Kidney (tissue), 14 donors: Measurements from ENCODE around the gene F2RL2. TPM values are rescaled to one million over a fixed set of nuclear protein-coding genes. Genes with fewer than 3 reads are reported as not detected.
A peak's percentile ranks its signal among the peaks of the same experiment; 100 is the strongest.

Experiments used
- DNase-seq, 5 donors: peaks; one replicate each; pipeline ENCODE4 v3.0.0-alpha.2; 2013 to 2020
- FAIRE-seq: peaks from 2 replicates; lab custom pipeline; 2012; peaks lifted over from hg19 to GRCh38; lab: Jason Lieb, UNC
- H3K27ac ChIP-seq, 2 donors: one replicate each; pipeline ENCODE4 v1.7.0; 2013; ENCODE audit warnings: low read depth in 2 of 2, low read length in 2 of 2, inconsistent platforms in 1 of 2
- H3K27me3 ChIP-seq: one replicate; pipeline ENCODE4 v1.7.1; 2013; ENCODE audit warnings: low read length, inconsistent platforms; ENCODE audit not compliant: control insufficient read depth, insufficient read depth
- H3K36me3 ChIP-seq, 3 donors: one replicate each; pipeline versions ENCODE4 v1.7.0 to v1.7.1; 2013; ENCODE audit warnings: low read length in 3 of 3, control low read depth in 1 of 3, inconsistent platforms in 1 of 3; ENCODE audit not compliant: insufficient read depth in 3 of 3, control insufficient read depth in 2 of 3
- H3K4me1 ChIP-seq, 3 donors: one replicate each; pipeline versions ENCODE4 v1.7.0 to v1.7.1; 2013; ENCODE audit warnings: low read length in 3 of 3, inconsistent platforms in 1 of 3, low read depth in 1 of 3; ENCODE audit not compliant: control insufficient read depth in 2 of 3, insufficient read depth in 2 of 3
- H3K4me3 ChIP-seq, 3 donors: one replicate each; pipeline versions ENCODE4 v1.7.0 to v1.8.1; 2013; ENCODE audit warnings: low read length in 3 of 3, control low read depth in 1 of 3, inconsistent platforms in 1 of 3
- H3K9ac ChIP-seq, 3 donors: one replicate each; pipeline versions ENCODE4 v1.7.0 to v1.7.1; 2013; ENCODE audit warnings: low read length in 3 of 3, control low read depth in 1 of 3, inconsistent platforms in 1 of 3
- H3K9me3 ChIP-seq, 3 donors: one replicate each; pipeline versions ENCODE4 v1.7.0 to v1.7.1; 2013; ENCODE audit warnings: low read length in 3 of 3, control low read depth in 1 of 3, inconsistent platforms in 1 of 3; ENCODE audit not compliant: control insufficient read depth in 2 of 3, insufficient read depth in 1 of 3
- intact Hi-C: fragments of 100-400 bp; cut with DNase I; formaldehyde crosslinking; loops from one replicate; pipeline ENCODE4 v1.11.1; 2022
- polyA plus RNA-seq: library from polyadenylated mRNA; stranded (reverse); fragments of 350-450 nt; fragmentation: Illumina TruSeq; extraction: RNeasy Lipid Tissue Mini Kit (QIAGEN cat#74804); gene quantifications from one replicate; pipeline ENCODE4 v1.2.3, GENCODE V29; 2014; ENCODE audit warnings: low read depth, low replicate concordance; ENCODE audit not compliant: insufficient read depth
- total RNA-seq: library from RNA; stranded (reverse); fragmentation: NEBNext Ultra II Directional; extraction: Animal tissue kit (Norgen Biotek cat#: 25700); gene quantifications from one replicate; pipeline ENCODE4 v1.2.1, GENCODE V29; 2021
- TF ChIP-seq, protein P1 (sequence below): IDR thresholded peaks from 3 replicates; pipeline ENCODE4 v1.5.1; 2012; ENCODE audit warnings: mild to moderate bottlenecking, moderate library complexity, borderline replicate concordance; ENCODE audit not compliant: insufficient read depth; ENCODE audit errors: extremely low read depth
- donor health status: control.
- donor health status: control.
- donor health status: control.
- donor health status: control.
- donor health status: control.
- donor health status: DM: yes; HTN: yes; CAD: no.
- donor health status: Normal renal cell carcinoma (clear cell type).

Gene F2RL2
- total and polyA plus RNA-seq, 2 donors from 2014 or later: 0.32 to 0.44 TPM

DNA sequence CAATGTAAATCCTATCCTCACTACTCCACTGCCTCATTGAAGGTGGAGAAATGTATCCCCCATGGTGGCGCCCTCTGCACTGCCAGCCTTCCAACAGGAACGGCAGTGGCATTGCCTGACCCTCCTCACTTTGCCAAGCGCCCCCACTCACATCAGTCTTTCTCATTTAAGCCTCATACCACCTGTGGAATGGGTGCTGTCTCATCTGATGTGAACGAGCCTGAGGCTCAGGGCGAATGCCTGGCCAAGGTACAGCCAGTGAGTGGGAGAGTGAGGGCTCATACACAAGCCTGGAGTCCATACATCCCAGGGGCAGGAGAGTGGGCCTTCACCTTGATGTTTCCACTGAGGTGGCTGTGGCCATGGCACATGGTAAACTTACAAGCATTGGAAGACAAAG lies 10.3 kb downstream of the F2RL2 start:
- Histone ChIP-seq H3K4me3 (no peak overlapping the region), H3K27me3 (no peaks in the 10 kb centered on the region), H3K9me3 (no peaks in the 10 kb centered on the region), H3K4me1 (no peaks in the 10 kb centered on the region), H3K9ac (no peak overlapping the region), H3K36me3 (peaks cover 0 to 5% (median 0%) of the 10 kb centered on the region in 3 donors), H3K27ac (no peak overlapping the region)
- no peak for DNase-seq
- TF ChIP-seq, protein P1, sequence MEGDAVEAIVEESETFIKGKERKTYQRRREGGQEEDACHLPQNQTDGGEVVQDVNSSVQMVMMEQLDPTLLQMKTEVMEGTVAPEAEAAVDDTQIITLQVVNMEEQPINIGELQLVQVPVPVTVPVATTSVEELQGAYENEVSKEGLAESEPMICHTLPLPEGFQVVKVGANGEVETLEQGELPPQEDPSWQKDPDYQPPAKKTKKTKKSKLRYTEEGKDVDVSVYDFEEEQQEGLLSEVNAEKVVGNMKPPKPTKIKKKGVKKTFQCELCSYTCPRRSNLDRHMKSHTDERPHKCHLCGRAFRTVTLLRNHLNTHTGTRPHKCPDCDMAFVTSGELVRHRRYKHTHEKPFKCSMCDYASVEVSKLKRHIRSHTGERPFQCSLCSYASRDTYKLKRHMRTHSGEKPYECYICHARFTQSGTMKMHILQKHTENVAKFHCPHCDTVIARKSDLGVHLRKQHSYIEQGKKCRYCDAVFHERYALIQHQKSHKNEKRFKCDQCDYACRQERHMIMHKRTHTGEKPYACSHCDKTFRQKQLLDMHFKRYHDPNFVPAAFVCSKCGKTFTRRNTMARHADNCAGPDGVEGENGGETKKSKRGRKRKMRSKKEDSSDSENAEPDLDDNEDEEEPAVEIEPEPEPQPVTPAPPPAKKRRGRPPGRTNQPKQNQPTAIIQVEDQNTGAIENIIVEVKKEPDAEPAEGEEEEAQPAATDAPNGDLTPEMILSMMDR: no peak
- FAIRE-seq: no peak
- intact Hi-C loops: no loop called here

DNA sequence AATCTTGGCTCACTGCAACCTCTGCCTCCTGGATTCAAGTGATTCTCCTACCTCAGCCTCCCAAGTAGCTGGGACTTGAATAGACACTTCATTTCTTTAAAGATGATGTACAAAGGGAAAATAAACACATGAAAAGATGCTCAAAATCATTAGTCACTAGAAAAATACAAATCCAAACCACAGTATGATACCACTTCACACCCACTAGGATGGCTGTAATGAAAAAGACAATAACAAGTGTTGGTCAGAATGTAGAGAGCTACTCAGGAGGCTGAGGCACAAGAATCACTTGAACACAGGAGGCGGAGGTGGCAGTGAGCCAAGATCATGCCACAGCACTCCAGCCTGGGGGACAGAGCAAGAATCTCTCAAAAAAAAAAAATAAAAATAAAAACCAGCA lies 13.0 kb downstream of the F2RL2 start:
- H3K27ac ChIP-seq: no peak overlapping the region
- TF ChIP-seq, protein P1: no peak
- DNase-seq (no peak), FAIRE-seq (no peak)
- H3K4me3 ChIP-seq: no peak overlapping the region
- H3K4me1 ChIP-seq: no peaks in the 10 kb centered on the region
- H3K36me3 ChIP-seq: peaks cover 0 to 5% (median 0%) of the 10 kb centered on the region in 3 donors
- H3K9me3 ChIP-seq: no peaks in the 10 kb centered on the region
- H3K27me3 ChIP-seq: no peaks in the 10 kb centered on the region
- intact Hi-C loops: no loop called here
- no peak overlapping the region for H3K9ac ChIP-seq

DNA sequence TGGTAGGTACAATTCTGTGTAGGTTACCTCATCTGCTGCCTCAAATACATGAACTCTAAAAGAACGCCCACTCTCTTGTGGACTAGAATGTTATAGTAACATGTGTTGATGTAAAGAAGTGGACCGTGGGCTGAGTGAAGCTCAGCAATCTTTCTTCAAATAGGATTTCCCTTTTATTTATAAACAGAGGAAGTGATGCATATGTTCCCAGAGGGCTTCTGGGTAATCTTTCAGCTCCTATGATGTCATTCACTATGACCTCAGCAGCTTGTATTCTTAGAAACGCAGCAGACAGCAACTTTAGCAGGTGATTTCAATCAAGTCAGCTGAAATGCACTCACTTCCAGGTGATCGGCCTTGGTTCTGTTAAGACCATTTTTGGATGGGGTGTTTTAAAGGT lies 14.4 kb downstream of the F2RL2 start:
- FAIRE-seq (no peak), DNase-seq (peak in 2 of 5 donors; percentile 26 to 76)
- Histone ChIP-seq H3K27ac (no peak overlapping the region), H3K4me3 (no peak overlapping the region), H3K9me3 (no peaks in the 10 kb centered on the region), H3K4me1 (no peaks in the 10 kb centered on the region), H3K36me3 (peaks cover 0 to 3% (median 0%) of the 10 kb centered on the region in 3 donors), H3K27me3 (no peaks in the 10 kb centered on the region), H3K9ac (no peak overlapping the region)
- intact Hi-C loops: loop anchor here (5.0 kb wide), 1 partner anchor 168 kb away; no protein-coding TSS in a partner anchor
- TF ChIP-seq, protein P1: no peak
